HEK293 (cell line): ENCODE data around the gene MBP.

Experiments
- ZFP37 ChIP-seq: fragments of 450-650 bp; formaldehyde crosslinking; IDR thresholded peaks from 2 replicates; pipeline ENCODE4 v1.5.1; 2016; ENCODE audit warnings: missing biosample characterization, missing genetic modification characterization
- ZNF221 ChIP-seq: fragments of 450-650 bp; formaldehyde crosslinking; IDR thresholded peaks from 2 replicates; pipeline ENCODE4 v1.5.1; 2017; ENCODE audit warnings: missing biosample characterization, missing genetic modification characterization, borderline replicate concordance
- ZNF544 ChIP-seq: fragments of 450-650 bp; formaldehyde crosslinking; IDR thresholded peaks from 2 replicates; pipeline ENCODE4 v1.5.0; 2017; ENCODE audit warnings: missing biosample characterization, missing genetic modification characterization
- ZSCAN16 ChIP-seq: fragments of 450-650 bp; formaldehyde crosslinking; IDR thresholded peaks from 2 replicates; pipeline ENCODE4 v1.5.1; 2016; ENCODE audit warnings: missing biosample characterization, missing genetic modification characterization
- TF ChIP-seq, protein P1 (sequence below): fragments of 450-650 bp; formaldehyde crosslinking; IDR thresholded peaks from 2 replicates; pipeline ENCODE4 v1.5.1; 2016; ENCODE audit warnings: missing biosample characterization, missing genetic modification characterization

DNA sequence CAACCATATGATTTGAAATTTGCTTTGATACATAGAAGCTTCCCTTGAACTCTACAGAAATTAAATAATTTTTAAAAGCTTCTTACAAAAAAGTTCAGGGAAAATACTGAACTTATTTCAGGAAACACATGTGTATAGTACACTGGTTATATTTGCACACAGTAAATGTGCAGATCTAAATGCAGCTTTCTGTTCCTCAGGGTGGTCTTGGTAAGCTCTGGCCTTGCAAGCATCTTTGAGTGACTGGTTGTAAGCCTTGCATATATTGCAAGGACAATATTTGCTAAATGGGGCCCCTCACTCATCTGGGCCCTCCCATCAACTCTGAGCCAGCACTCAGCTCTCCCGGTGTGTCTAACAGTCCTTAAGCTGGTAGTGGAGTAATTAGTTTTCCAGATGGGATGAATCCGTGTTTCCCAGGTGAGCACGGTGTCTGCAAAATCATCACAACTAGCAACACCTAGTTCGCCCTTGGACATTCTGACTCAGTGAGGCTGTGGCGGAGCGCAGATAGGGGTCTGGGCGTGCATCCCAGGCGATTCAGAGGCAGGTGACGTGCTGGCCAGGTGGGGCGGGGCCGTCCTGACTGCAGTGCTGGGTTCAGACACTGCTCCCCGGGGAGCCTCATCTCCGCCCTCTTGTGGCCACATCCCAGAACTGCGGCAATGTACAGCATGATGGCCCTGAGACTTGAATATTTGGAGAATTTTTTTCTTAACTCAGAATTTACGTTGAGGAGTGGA is 149.6 kb downstream of the MBP start:
- no peak for TF ChIP-seq ZFP37 (tag by site-specific recombination)
- TF ChIP-seq ZSCAN16 (tag by site-specific recombination), result no peak
- TF ChIP-seq ZNF221 (tag by site-specific recombination), result no peak
- TF ChIP-seq ZNF544, result no peak
- TF ChIP-seq, protein P1, sequence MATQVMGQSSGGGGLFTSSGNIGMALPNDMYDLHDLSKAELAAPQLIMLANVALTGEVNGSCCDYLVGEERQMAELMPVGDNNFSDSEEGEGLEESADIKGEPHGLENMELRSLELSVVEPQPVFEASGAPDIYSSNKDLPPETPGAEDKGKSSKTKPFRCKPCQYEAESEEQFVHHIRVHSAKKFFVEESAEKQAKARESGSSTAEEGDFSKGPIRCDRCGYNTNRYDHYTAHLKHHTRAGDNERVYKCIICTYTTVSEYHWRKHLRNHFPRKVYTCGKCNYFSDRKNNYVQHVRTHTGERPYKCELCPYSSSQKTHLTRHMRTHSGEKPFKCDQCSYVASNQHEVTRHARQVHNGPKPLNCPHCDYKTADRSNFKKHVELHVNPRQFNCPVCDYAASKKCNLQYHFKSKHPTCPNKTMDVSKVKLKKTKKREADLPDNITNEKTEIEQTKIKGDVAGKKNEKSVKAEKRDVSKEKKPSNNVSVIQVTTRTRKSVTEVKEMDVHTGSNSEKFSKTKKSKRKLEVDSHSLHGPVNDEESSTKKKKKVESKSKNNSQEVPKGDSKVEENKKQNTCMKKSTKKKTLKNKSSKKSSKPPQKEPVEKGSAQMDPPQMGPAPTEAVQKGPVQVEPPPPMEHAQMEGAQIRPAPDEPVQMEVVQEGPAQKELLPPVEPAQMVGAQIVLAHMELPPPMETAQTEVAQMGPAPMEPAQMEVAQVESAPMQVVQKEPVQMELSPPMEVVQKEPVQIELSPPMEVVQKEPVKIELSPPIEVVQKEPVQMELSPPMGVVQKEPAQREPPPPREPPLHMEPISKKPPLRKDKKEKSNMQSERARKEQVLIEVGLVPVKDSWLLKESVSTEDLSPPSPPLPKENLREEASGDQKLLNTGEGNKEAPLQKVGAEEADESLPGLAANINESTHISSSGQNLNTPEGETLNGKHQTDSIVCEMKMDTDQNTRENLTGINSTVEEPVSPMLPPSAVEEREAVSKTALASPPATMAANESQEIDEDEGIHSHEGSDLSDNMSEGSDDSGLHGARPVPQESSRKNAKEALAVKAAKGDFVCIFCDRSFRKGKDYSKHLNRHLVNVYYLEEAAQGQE (tag by site-specific recombination), result no peak
